ENCODE results near the gene TDRD10.

GRCh38 chr1:154468535-154469250, 33.3 kb upstream of the TDRD10 start:
- TF ChIP-seq EZH2 (IDR thresholded peaks at IDR 0.05) (no peak), POLR2AphosphoS5 (IDR thresholded peaks at IDR 0.05; ENCODE audit: borderline replicate concordance, low read depth, low read length) (no peak)

Measured in SK-N-MC (cell line).